ENCODE results near the gene TMEM203. TPM values are rescaled to one million over a fixed set of nuclear protein-coding genes. Genes with fewer than 3 reads are reported as not detected.

TMEM203 gene
- polyA plus RNA-seq, 1 donor from 2014 or later, result 61.1 TPM

DNA sequence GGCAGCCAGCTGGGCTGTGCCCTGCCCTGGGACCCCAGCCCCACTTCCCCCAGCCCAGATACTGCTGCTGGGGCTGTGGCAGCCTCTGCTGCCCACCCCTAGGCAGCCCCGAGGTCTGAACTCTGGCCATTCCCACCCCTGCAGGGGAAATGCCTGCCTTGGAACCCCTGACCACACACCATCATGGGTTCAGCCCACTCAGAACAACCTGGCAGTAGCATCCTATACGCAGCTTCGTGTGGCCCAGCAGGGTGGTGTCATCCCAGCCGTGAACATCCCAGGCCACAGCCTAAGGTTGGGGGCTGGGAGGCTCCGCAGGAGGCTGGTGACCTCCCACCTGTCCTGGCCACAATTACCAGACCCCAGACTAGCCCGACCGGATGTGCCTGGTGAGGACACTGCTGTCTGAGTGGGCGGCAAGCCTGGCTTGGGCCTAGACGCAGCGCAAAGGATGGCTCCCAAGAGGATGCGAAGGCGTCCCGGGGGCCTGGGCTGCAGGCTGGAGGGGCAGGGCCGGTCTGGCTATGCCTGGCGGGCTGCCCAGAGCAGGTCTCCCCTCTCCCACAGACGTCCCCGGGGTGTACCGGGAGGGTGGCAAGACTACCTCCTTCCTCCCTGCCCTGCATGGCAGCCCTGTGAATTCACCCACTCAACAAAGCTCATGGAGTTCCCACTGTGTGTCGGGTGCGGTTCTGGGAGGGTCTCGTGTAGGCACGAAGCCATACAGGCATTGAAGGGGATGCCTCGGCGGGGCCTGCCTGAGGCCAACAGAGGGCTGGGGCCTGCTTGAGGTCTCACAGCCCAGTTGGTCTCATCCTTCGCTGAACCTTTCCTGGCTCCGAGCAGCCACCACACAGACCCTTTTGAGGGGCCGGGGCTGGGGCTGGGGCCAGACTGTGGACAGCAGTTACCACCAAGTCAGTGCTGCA, 23.8 kb upstream of the TMEM203 start:
- Histone ChIP-seq H3K4me2 (ENCODE audit: low read length) (no peak overlapping the region), H3K9me3 (ENCODE audit: low read length) (no peaks in the 10 kb centered on the region), H3K9me2 (ENCODE audit: insufficient read depth, low read length) (no peaks in the 10 kb centered on the region), H3K9ac (ENCODE audit: low read length) (no peak overlapping the region), H2AFZ (ENCODE audit: low read depth, low read length) (no peak overlapping the region), H3K4me3 (ENCODE audit: low read length) (no peak overlapping the region), H3K27ac (ENCODE audit: low read length) (no peak overlapping the region), H3K27me3 (ENCODE audit: insufficient read depth, low read depth, low read length) (no peaks in the 10 kb centered on the region), H4K20me1 (ENCODE audit: insufficient read depth) (no peaks in the 10 kb centered on the region), H3K79me2 (replicated peaks; ENCODE audit: insufficient read depth, low read length) (no peaks in the 10 kb centered on the region), H3K36me3 (ENCODE audit: insufficient read depth, low read length) (no peaks in the 10 kb centered on the region), H3F3A (ENCODE audit: insufficient read depth, low read length, poor library complexity, severe bottlenecking) (no peaks in the 10 kb centered on the region)
- TF ChIP-seq, protein P1, sequence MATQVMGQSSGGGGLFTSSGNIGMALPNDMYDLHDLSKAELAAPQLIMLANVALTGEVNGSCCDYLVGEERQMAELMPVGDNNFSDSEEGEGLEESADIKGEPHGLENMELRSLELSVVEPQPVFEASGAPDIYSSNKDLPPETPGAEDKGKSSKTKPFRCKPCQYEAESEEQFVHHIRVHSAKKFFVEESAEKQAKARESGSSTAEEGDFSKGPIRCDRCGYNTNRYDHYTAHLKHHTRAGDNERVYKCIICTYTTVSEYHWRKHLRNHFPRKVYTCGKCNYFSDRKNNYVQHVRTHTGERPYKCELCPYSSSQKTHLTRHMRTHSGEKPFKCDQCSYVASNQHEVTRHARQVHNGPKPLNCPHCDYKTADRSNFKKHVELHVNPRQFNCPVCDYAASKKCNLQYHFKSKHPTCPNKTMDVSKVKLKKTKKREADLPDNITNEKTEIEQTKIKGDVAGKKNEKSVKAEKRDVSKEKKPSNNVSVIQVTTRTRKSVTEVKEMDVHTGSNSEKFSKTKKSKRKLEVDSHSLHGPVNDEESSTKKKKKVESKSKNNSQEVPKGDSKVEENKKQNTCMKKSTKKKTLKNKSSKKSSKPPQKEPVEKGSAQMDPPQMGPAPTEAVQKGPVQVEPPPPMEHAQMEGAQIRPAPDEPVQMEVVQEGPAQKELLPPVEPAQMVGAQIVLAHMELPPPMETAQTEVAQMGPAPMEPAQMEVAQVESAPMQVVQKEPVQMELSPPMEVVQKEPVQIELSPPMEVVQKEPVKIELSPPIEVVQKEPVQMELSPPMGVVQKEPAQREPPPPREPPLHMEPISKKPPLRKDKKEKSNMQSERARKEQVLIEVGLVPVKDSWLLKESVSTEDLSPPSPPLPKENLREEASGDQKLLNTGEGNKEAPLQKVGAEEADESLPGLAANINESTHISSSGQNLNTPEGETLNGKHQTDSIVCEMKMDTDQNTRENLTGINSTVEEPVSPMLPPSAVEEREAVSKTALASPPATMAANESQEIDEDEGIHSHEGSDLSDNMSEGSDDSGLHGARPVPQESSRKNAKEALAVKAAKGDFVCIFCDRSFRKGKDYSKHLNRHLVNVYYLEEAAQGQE (IDR thresholded peaks at IDR 0.05; ENCODE audit: borderline replicate concordance), result no peak
- TF ChIP-seq SMC3 (conservative IDR thresholded peaks at IDR 0.05; ENCODE audit: poor library complexity) (no peak), TAF1 (IDR thresholded peaks at IDR 0.05; ENCODE audit: low read depth) (no peak), EZH2 (IDR thresholded peaks at IDR 0.05; ENCODE audit: borderline replicate concordance, insufficient read depth, low read length, poor library complexity, severe bottlenecking) (no peak), POLR2AphosphoS5 (IDR thresholded peaks at IDR 0.05) (no peak), EP300 (conservative IDR thresholded peaks at IDR 0.05; ENCODE audit: poor library complexity, severe bottlenecking) (no peak), RAD21 (conservative IDR thresholded peaks at IDR 0.05) (no peak), MXI1 (conservative IDR thresholded peaks at IDR 0.05; ENCODE audit: poor library complexity, severe bottlenecking) (no peak)
- TF ChIP-seq, protein P2, sequence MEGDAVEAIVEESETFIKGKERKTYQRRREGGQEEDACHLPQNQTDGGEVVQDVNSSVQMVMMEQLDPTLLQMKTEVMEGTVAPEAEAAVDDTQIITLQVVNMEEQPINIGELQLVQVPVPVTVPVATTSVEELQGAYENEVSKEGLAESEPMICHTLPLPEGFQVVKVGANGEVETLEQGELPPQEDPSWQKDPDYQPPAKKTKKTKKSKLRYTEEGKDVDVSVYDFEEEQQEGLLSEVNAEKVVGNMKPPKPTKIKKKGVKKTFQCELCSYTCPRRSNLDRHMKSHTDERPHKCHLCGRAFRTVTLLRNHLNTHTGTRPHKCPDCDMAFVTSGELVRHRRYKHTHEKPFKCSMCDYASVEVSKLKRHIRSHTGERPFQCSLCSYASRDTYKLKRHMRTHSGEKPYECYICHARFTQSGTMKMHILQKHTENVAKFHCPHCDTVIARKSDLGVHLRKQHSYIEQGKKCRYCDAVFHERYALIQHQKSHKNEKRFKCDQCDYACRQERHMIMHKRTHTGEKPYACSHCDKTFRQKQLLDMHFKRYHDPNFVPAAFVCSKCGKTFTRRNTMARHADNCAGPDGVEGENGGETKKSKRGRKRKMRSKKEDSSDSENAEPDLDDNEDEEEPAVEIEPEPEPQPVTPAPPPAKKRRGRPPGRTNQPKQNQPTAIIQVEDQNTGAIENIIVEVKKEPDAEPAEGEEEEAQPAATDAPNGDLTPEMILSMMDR (IDR thresholded peaks at IDR 0.05; ENCODE audit: poor library complexity, severe bottlenecking), result no peak

DNA sequence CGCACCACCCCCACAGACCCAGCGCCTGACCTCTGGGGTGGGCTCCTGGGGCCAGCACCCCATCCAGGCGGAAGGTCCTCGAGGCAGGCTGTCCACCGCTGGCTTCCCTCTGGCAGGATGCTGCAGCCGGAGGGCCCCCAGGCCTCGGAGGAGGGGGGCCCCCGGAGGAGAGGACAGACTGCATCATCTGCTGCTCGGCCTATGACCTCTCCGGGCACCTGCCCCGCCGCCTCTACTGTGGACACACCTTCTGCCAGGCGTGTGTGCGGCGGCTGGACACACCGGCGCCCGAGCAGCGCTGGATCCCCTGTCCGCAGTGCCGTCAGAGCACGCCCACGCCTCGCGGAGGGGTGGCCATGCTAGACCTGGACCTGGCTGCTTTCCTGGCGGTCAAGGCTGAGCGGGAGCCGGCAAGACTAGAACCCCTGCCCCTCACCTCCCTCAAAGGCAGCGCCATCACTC, 23.1 kb upstream of the TMEM203 start:
- Histone ChIP-seq H3K27ac (ENCODE audit: low read length) (no peak overlapping the region), H3K9me2 (ENCODE audit: insufficient read depth, low read length) (no peaks in the 10 kb centered on the region), H3K36me3 (ENCODE audit: insufficient read depth, low read length) (no peaks in the 10 kb centered on the region), H2AFZ (ENCODE audit: low read depth, low read length) (no peak overlapping the region), H4K20me1 (ENCODE audit: insufficient read depth) (no peaks in the 10 kb centered on the region), H3K4me2 (ENCODE audit: low read length) (no peak overlapping the region), H3K4me3 (ENCODE audit: low read length) (no peak overlapping the region), H3F3A (ENCODE audit: insufficient read depth, low read length, poor library complexity, severe bottlenecking) (no peaks in the 10 kb centered on the region), H3K79me2 (replicated peaks; ENCODE audit: insufficient read depth, low read length) (no peaks in the 10 kb centered on the region), H3K27me3 (ENCODE audit: insufficient read depth, low read depth, low read length) (no peaks in the 10 kb centered on the region), H3K9ac (ENCODE audit: low read length) (no peak overlapping the region), H3K9me3 (ENCODE audit: low read length) (no peaks in the 10 kb centered on the region)
- TF ChIP-seq EP300 (conservative IDR thresholded peaks at IDR 0.05; ENCODE audit: poor library complexity, severe bottlenecking) (no peak), POLR2AphosphoS5 (IDR thresholded peaks at IDR 0.05) (no peak), RAD21 (conservative IDR thresholded peaks at IDR 0.05) (no peak), TAF1 (IDR thresholded peaks at IDR 0.05; ENCODE audit: low read depth) (no peak), MXI1 (conservative IDR thresholded peaks at IDR 0.05; ENCODE audit: poor library complexity, severe bottlenecking) (no peak), SMC3 (conservative IDR thresholded peaks at IDR 0.05; ENCODE audit: poor library complexity) (no peak), EZH2 (IDR thresholded peaks at IDR 0.05; ENCODE audit: borderline replicate concordance, insufficient read depth, low read length, poor library complexity, severe bottlenecking) (no peak)
- TF ChIP-seq, protein P1 (IDR thresholded peaks at IDR 0.05; ENCODE audit: borderline replicate concordance), result no peak
- TF ChIP-seq, protein P2 (IDR thresholded peaks at IDR 0.05; ENCODE audit: poor library complexity, severe bottlenecking), result no peak
